Endometrium (tissue), 2 donors: ENCODE data around the gene CAMK1D.
"Not testable (repeated sequence)": the region's sequence is repeated elsewhere in the genome, so short reads cannot be mapped to it uniquely, and the experiment has no call there.

Experiments used
- FAIRE-seq: peaks from 2 replicates; lab custom pipeline; 2012; peaks lifted over from hg19 to GRCh38; lab: Jason Lieb, UNC
- donor health status: control.
- donor health status: control.

Gene CAMK1D

GRCh38 chr10:12852687-12853086 is 503.3 kb downstream of the CAMK1D start:
- FAIRE-seq = no peak

GRCh38 chr10:12854988-12855387 is 505.6 kb downstream of the CAMK1D start:
- no peak for FAIRE-seq

GRCh38 chr10:12862459-12862858 is 513.1 kb downstream of the CAMK1D start:
- no peak for FAIRE-seq

GRCh38 chr10:12865515-12865914 is 516.2 kb downstream of the CAMK1D start:
- FAIRE-seq = not testable (repeated sequence)

- no peak for FAIRE-seq
Observed at GRCh38 chr10:12868229-12868628, 518.9 kb downstream of the CAMK1D start.

GRCh38 chr10:12869427-12869826 is 520.1 kb downstream of the CAMK1D start:
- no peak for FAIRE-seq

- FAIRE-seq = no peak
Observed at GRCh38 chr10:12872577-12872976, 523.2 kb downstream of the CAMK1D start.

GRCh38 chr10:12873172-12873571 is 523.8 kb downstream of the CAMK1D start:
- no peak for FAIRE-seq

- no peak for FAIRE-seq
Observed at GRCh38 chr10:12874501-12874900, 525.2 kb downstream of the CAMK1D start.

GRCh38 chr10:12875100-12875499 is 525.8 kb downstream of the CAMK1D start:
- no peak for FAIRE-seq

GRCh38 chr10:12876266-12876665 is 526.9 kb downstream of the CAMK1D start:
- FAIRE-seq = no peak

- no peak for FAIRE-seq
Observed at GRCh38 chr10:12877150-12877549, 527.8 kb downstream of the CAMK1D start.

GRCh38 chr10:12880423-12880822 is 531.1 kb downstream of the CAMK1D start:
- no peak for FAIRE-seq

- no peak for FAIRE-seq
Observed at GRCh38 chr10:12884851-12885250, 535.5 kb downstream of the CAMK1D start.
